Endothelial cell (in vitro differentiated cells): Measurements from ENCODE around the gene NRSN2. TPM values are rescaled to one million over a fixed set of nuclear protein-coding genes. Genes with fewer than 3 reads are reported as not detected.

ENCODE experiments used
- DNase-seq: peaks from one replicate; pipeline ENCODE4 v3.0.0; 2021; ENCODE audit warnings: low spot score
- H3K27ac Mint-ChIP-seq: one replicate; pipeline ENCODE4 v1.8.0; 2021; ENCODE audit warnings: mixed read lengths, inconsistent platforms; ENCODE audit not compliant: unreplicated experiment
- H3K27me3 Mint-ChIP-seq: one replicate; pipeline ENCODE4 v1.8.0; 2021; ENCODE audit warnings: mild to moderate bottlenecking, moderate library complexity, mixed read lengths, inconsistent platforms; ENCODE audit not compliant: unreplicated experiment
- H3K36me3 Mint-ChIP-seq: one replicate; pipeline ENCODE4 v1.8.0; 2021; ENCODE audit warnings: mild to moderate bottlenecking, low read depth, mixed read lengths, inconsistent platforms; ENCODE audit not compliant: unreplicated experiment
- H3K4me1 Mint-ChIP-seq: one replicate; pipeline ENCODE4 v1.8.0; 2021; ENCODE audit warnings: mild to moderate bottlenecking, mixed read lengths, inconsistent platforms; ENCODE audit not compliant: unreplicated experiment
- H3K4me3 Mint-ChIP-seq: one replicate; pipeline ENCODE4 v1.8.0; 2021; ENCODE audit warnings: mild to moderate bottlenecking, mixed read lengths, inconsistent platforms; ENCODE audit not compliant: unreplicated experiment
- H3K9me3 Mint-ChIP-seq: one replicate; pipeline ENCODE4 v1.8.0; 2021; ENCODE audit warnings: mixed read lengths, inconsistent platforms; ENCODE audit not compliant: unreplicated experiment
- CTCF ChIP-seq: fragments of 200-600 bp; sonication (generic); IDR thresholded peaks from one replicate; pipeline ENCODE4 v1.5.0; 2021; ENCODE audit warnings: antibody characterized with exemption; ENCODE audit not compliant: unreplicated experiment
- long read RNA-seq: library from polyadenylated mRNA; unstranded; transcript quantifications from one replicate; pipeline ENCODE4 v2.0.0, GENCODE V29; 2020; ENCODE audit not compliant: unreplicated experiment
- total RNA-seq: library from RNA; stranded (reverse); fragmentation: NEBNext Ultra II Directional; extraction: Animal tissue kit (Norgen Biotek cat#: 25700); gene quantifications from one replicate; pipeline ENCODE4 v1.2.1, GENCODE V29; 2021; ENCODE audit not compliant: unreplicated experiment

NRSN2 gene
- total RNA-seq = 43.2 TPM
- long read RNA-seq, transcript NRSN2-202 (4 exons, 2,088 nt) = major isoform, 14 of 21 reads
- long read RNA-seq, partial matches to known transcripts = 2 of 21 reads
- long read RNA-seq, other reads (novel, unspliced or antisense) = 3 of 21 reads

DNA sequence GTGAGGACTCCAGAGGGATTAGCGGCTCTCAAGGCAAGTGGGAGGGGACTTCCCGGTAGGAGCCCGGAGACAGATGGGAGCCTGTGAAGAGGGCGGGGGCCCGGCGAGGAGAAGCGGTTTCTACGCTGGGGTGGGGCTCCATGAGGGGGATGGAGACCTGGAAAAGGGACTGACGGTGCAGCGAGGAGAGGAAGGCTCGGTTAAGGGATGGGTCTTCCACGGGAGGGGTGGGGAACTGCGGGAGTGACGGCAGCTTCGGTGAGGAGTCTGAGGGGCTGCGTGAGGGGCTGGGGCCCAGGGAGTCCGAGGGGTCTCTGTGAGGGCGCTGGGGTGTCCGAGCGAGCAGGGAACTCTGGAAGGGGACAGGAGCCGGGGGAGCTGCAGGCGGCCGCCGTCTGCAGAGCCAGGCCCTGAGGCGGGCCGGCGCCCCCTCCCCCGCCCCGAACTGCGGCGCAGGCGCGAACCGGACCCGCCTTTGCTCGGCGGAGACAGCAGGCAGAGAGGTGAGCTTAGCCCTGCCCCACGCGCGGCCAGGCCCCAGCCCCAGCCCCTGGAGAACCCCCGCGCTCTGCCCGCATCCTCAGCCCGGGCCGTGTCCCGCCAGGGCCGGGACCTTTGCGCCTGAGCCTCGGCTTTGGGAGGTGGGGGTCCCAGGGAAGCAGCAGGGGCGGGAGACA, at the start of gene NRSN2:
Gene NRSN2, plus strand, starts transcription at position 472 of the 677 bp plus-strand sequence. CDS start 2,533 bp downstream, outside the sequence.
- H3K4me1 Mint-ChIP-seq = peaks cover 9% of the 10 kb centered on the region
- peak; percentile 70 for DNase-seq
- H3K27me3 Mint-ChIP-seq = peaks cover 13% of the 10 kb centered on the region
- H3K27ac Mint-ChIP-seq = peak within 1 kb of the TSS; percentile 61
- no peak for TF ChIP-seq CTCF
- peak within 1 kb of the TSS; percentile 97 for H3K4me3 Mint-ChIP-seq
- peaks cover 9% of the 10 kb centered on the region for H3K36me3 Mint-ChIP-seq
- H3K9me3 Mint-ChIP-seq = no peaks in the 10 kb centered on the region

DNA sequence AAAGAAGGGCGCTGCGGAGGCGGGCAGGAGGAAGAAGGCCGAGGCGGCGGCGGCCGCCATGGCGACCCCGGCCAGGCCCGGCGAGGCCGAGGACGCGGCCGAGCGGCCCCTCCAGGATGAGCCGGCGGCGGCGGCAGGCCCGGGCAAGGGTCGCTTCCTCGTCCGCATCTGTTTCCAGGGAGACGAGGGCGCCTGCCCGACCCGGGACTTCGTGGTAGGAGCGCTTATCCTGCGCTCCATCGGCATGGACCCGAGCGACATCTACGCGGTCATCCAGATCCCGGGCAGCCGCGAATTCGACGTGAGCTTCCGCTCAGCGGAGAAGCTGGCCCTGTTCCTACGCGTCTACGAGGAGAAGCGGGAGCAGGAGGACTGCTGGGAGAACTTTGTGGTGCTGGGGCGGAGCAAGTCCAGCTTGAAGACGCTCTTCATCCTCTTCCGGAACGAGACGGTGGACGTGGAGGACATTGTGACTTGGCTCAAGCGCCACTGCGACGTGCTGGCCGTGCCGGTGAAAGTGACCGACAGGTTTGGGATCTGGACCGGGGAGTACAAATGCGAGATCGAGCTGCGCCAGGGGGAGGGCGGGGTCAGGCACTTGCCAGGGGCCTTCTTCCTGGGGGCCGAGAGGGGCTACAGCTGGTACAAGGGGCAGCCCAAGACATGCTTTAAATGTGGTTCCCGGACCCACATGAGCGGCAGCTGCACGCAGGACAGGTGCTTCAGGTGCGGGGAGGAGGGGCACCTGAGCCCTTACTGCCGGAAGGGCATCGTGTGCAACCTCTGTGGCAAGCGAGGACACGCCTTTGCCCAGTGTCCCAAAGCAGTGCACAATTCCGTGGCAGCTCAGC, 48.8 kb upstream of the NRSN2 start:
- H3K27ac Mint-ChIP-seq = peak overlapping the region; percentile 94
- peak; percentile 44 for DNase-seq
- peaks cover 15% of the 10 kb centered on the region for H3K36me3 Mint-ChIP-seq
- no peak for TF ChIP-seq CTCF
- H3K4me1 Mint-ChIP-seq = peaks cover 58% of the 10 kb centered on the region
- no peaks in the 10 kb centered on the region for H3K9me3 Mint-ChIP-seq
- H3K4me3 Mint-ChIP-seq = peak overlapping the region; percentile 99
- H3K27me3 Mint-ChIP-seq = peaks cover 22% of the 10 kb centered on the region

DNA sequence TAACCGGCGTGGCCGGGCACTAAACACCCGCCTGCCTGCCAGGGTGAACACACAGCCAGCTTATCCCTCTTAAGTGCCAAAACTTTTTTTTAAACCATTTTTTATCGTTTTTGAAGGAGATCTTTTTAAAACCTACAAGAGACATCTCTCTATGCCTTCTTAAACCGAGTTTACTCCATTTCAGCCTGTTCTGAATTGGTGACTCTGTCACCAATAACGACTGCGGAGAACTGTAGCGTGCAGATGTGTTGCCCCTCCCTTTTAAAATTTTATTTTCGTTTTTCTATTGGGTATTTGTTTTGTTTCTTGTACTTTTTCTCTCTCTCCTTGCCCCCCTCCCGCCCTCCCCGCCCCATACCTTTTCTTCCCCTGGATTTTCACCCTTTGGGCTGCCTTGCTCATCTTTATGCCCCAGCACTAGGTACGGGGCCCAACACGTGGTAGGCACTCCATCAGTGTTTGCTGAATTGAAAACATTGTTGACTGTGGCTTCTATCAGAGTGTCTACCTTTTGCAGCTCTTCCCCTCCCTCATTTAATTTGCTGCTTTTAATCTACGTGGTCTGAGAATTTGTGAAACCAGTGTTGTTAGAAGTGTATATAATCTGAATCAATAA, 48.0 kb upstream of the NRSN2 start:
- H3K9me3 Mint-ChIP-seq = no peaks in the 10 kb centered on the region
- H3K4me1 Mint-ChIP-seq = peaks cover 56% of the 10 kb centered on the region
- peak overlapping the region; percentile 99 for H3K4me3 Mint-ChIP-seq
- no peak for DNase-seq
- H3K27ac Mint-ChIP-seq = peak overlapping the region; percentile 22
- H3K27me3 Mint-ChIP-seq = peaks cover 23% of the 10 kb centered on the region
- no peak for TF ChIP-seq CTCF
- H3K36me3 Mint-ChIP-seq = peaks cover 15% of the 10 kb centered on the region

DNA sequence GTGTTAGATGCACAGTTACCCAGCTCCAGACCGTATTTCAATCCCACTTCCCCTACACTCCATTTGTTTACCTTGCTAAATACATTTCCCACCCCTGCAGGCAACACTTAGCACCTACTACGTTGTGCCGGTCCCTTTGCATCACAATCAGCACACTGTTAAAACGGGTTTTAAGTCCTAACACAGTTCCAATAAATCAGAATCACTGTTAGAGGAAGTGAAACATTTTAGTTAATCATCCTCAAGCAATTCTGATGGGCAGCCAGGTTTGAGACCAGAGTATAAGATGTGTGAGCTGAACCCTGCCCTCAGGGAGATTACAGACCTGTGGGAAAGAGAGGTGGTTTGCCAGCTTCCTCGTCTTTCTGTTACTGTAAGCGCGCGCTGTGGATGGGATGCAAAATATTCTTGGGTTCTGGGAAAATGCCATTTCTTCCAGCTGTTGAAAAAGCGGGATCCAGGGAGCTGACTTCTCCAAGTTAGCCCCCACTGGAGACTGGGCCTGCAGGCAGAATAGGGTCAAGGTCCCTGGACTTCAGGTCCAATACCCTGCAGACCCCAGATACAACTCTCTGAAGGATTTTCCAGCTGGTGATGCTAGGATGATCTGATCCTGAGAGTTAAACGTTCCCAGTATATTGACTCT, 46.4 kb upstream of the NRSN2 start:
- H3K36me3 Mint-ChIP-seq = peaks cover 15% of the 10 kb centered on the region
- peaks cover 21% of the 10 kb centered on the region for H3K27me3 Mint-ChIP-seq
- no peak for DNase-seq
- no peaks in the 10 kb centered on the region for H3K9me3 Mint-ChIP-seq
- H3K27ac Mint-ChIP-seq = peak overlapping the region; percentile 97
- H3K4me3 Mint-ChIP-seq = peak overlapping the region; percentile 99
- no peak for TF ChIP-seq CTCF
- peaks cover 56% of the 10 kb centered on the region for H3K4me1 Mint-ChIP-seq
